ENCODE results near the gene B4GALNT4.

- no peak for TF ChIP-seq CHD2 (IDR thresholded peaks at IDR 0.05; ENCODE audit: low read length)
- no peak for TF ChIP-seq SRF (IDR thresholded peaks at IDR 0.05; ENCODE audit: low read depth, low read length)
- TF ChIP-seq, protein P1, sequence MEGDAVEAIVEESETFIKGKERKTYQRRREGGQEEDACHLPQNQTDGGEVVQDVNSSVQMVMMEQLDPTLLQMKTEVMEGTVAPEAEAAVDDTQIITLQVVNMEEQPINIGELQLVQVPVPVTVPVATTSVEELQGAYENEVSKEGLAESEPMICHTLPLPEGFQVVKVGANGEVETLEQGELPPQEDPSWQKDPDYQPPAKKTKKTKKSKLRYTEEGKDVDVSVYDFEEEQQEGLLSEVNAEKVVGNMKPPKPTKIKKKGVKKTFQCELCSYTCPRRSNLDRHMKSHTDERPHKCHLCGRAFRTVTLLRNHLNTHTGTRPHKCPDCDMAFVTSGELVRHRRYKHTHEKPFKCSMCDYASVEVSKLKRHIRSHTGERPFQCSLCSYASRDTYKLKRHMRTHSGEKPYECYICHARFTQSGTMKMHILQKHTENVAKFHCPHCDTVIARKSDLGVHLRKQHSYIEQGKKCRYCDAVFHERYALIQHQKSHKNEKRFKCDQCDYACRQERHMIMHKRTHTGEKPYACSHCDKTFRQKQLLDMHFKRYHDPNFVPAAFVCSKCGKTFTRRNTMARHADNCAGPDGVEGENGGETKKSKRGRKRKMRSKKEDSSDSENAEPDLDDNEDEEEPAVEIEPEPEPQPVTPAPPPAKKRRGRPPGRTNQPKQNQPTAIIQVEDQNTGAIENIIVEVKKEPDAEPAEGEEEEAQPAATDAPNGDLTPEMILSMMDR (IDR thresholded peaks at IDR 0.05; ENCODE audit: control extremely low read depth in 1 of 3, insufficient read depth in 1 of 3, low read depth in 1 of 3, low read length in 3 of 3), result no peak
- no peak for TF ChIP-seq EGR1 (IDR thresholded peaks at IDR 0.05; ENCODE audit: borderline replicate concordance, low read depth, low read length)
- no peak for TF ChIP-seq ATF3 (IDR thresholded peaks at IDR 0.05; ENCODE audit: insufficient read depth, low read depth, low read length)
- TF ChIP-seq POLR2AphosphoS5 (IDR thresholded peaks at IDR 0.05; ENCODE audit: low read depth, low read length), result no peak
- TF ChIP-seq EZH2 (IDR thresholded peaks at IDR 0.05; ENCODE audit: low read depth, low read length, severe bottlenecking), result no peak
- TF ChIP-seq SP1 (IDR thresholded peaks at IDR 0.05; ENCODE audit: low read depth, low read length), result no peak
- TF ChIP-seq RFX5 (IDR thresholded peaks at IDR 0.05; ENCODE audit: borderline replicate concordance, low read depth, low read length), result no peak
- no peak for TF ChIP-seq GABPA (IDR thresholded peaks at IDR 0.05; ENCODE audit: borderline replicate concordance, insufficient read depth, low read length)
- TF ChIP-seq, protein P2, sequence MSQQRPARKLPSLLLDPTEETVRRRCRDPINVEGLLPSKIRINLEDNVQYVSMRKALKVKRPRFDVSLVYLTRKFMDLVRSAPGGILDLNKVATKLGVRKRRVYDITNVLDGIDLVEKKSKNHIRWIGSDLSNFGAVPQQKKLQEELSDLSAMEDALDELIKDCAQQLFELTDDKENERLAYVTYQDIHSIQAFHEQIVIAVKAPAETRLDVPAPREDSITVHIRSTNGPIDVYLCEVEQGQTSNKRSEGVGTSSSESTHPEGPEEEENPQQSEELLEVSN (IDR thresholded peaks at IDR 0.05), result no peak
- no peak for TF ChIP-seq POLR2A (IDR thresholded peaks at IDR 0.05; ENCODE audit: control extremely low read depth in 1 of 2, low read depth in 2 of 2, low read length in 2 of 2)
- TF ChIP-seq, protein P3, sequence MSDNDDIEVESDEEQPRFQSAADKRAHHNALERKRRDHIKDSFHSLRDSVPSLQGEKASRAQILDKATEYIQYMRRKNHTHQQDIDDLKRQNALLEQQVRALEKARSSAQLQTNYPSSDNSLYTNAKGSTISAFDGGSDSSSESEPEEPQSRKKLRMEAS (IDR thresholded peaks at IDR 0.05), result no peak
- TF ChIP-seq SIX5 (IDR thresholded peaks at IDR 0.05; ENCODE audit: low read depth, low read length), result no peak
Observed at GRCh38 chr11:385594-386351, 16.5 kb downstream of the B4GALNT4 start.

Measured in H1 (cell line).